HPDE6-E6E7 (cell line): ENCODE results near the gene SLITRK3.
"Not testable (repeated sequence)": the region's sequence is repeated elsewhere in the genome, so short reads cannot be mapped to it uniquely, and the experiment has no call there.

ENCODE experiments used
- DNase-seq: peaks from one replicate; pipeline ENCODE4 v3.0.0; 2011; ENCODE audit warnings: missing footprints; ENCODE audit errors: extremely low spot score

The SLITRK3 gene

DNA sequence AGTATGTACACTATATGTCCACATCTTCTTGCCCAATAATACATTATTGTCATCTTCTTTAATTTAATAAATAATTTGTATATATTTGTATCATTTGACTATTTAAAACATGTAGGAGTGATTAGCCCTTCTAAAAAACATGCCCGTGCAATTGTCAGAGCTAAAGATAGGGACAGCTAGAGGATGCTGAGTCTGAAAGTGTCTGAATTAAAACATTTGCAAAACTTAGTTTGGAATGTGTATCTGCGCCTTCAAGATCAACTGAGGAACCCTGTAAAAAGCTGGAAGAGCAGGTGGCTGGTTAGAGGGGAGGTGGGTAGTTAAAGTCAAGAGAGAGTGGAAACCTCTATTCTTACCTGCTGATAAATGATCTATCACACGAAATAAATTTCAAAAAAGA, 4.7 kb downstream of the SLITRK3 start:
- no peak for DNase-seq

- no peak for DNase-seq
Measured at GRCh38 chr3:165188452-165188851, 7.7 kb downstream of the SLITRK3 start.

DNA sequence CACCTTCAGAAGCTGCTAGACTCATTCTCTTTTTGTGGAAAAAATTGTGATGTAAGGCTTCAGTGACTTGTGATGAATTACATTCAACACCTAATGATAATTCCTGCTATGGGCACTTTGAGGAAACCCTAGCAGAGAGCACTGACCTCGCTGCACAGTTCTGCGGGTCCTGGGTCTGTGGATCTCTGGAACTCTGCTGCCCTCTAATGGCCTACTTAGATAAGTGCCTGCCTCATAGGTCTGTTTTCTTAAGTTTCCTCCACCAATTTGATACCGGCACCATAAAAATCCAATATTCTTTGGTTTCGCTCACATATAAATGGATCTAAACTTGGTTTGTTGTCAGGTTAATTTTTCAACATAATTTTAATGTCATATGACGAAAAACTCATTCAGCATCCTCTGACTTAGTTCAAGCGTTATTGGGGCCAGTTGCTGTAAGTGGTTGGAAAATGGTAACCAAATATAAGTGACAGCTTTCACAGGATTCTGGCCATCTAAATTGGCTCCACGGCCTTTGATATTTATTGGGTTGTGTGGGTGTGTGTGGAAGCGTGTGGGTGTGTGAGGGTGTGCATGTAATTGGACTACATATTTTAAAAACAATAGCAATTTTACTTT, 10.4 kb downstream of the SLITRK3 start:
- peak; percentile 47 for DNase-seq

DNA sequence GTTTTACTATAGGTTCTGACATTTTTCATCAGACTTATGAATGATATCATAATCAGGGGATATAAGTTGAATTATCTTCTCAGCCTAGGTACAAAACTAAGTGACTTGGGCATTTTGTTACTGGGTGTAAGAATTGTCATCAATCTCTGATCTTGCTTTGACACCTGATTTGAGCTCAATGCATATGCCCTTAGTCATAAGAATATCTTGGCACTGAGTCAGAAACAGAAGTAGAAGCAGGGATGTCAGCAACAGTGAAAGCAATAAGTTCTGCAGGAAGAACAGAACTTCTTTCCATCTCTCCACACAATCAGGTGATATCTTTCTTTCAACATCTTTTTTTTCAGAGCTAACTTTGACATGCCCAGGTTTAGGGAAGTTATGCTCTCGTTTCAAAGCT, 14.6 kb downstream of the SLITRK3 start:
- no peak for DNase-seq

- DNase-seq: no peak
Measured at GRCh38 chr3:165170236-165170635, 25.9 kb downstream of the SLITRK3 start.

- DNase-seq: no peak
Measured at GRCh38 chr3:165169368-165169767, 26.8 kb downstream of the SLITRK3 start.

- DNase-seq: no peak
Measured at GRCh38 chr3:165162883-165163282, 33.3 kb downstream of the SLITRK3 start.

GRCh38 chr3:165159760-165160421, 36.3 kb downstream of the SLITRK3 start:
- DNase-seq: no peak

GRCh38 chr3:165158011-165158410, 38.2 kb downstream of the SLITRK3 start:
- no peak for DNase-seq

- no peak for DNase-seq
Measured at GRCh38 chr3:165156757-165157420, 39.3 kb downstream of the SLITRK3 start.

- DNase-seq: no peak
Measured at GRCh38 chr3:165148876-165149441, 47.2 kb downstream of the SLITRK3 start.

DNA sequence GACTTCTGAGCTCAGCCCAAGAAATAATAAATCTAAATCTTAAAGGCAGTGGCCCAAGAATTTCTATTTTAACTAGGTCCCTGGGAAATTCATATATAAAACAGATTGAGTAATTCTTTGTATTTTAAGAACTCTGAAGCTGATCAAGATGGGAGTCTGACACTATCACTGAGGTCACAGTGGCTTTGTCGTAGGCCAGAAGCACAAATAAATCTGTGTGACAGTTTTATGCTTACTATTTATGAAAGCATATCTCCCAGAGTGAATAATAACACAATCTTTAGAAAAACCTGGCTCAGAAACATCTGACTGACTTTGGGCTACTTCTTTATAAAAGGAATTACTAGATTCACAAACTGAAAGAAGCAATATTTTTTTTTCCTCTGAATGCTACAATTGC, 51.9 kb downstream of the SLITRK3 start:
- no peak for DNase-seq

DNA sequence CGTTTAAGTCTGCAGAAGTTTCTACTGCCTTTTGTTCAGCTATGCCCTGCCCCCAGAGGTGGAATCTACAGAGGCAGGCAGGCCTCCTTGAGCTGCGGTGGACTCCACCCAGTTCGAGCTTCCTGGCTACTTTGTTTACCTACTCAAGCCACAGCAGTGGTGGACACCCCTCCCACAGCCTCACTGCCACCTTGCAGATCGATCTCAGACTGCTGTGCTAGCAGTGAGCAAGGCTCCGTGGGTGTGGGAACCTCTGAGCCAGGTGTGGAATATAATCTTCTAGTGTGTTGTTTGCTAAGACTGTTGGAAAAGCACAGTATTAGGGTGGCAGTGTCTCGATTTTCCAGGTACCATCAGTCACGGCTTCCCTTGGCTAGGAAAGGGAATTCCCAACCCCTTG, 56.3 kb downstream of the SLITRK3 start:
- DNase-seq: not testable (repeated sequence)
